Mucosa of gallbladder (tissue), 1 donor: ENCODE data around the gene FASN. TPM values are rescaled to one million over a fixed set of nuclear protein-coding genes. Genes with fewer than 3 reads are reported as not detected.

Source experiments
- DNase-seq: peaks from one replicate; pipeline ENCODE4 v3.0.0-alpha.2; 2020; ENCODE audit warnings: low spot score
- total RNA-seq: library from RNA; stranded (reverse); gene quantifications from one replicate; pipeline ENCODE4 v1.2.1, GENCODE V29; 2021
- donor health status: DM: no; HTN: no; CAD: no.

Gene FASN
- total RNA-seq, 1 donor from 2014 or later = 181 TPM

- DNase-seq = no peak
These were observed 9.0 kb downstream of the FASN start for GRCh38 chr17:82088838-82089722.

GRCh38 chr17:82087961-82088837 is 9.8 kb downstream of the FASN start:
- DNase-seq = no peak

- no peak for DNase-seq
These were observed 10.8 kb downstream of the FASN start for GRCh38 chr17:82086941-82087906.

- DNase-seq = no peak
These were observed 11.9 kb downstream of the FASN start for GRCh38 chr17:82085931-82086764.

GRCh38 chr17:82085031-82085861 is 12.8 kb downstream of the FASN start:
- no peak for DNase-seq

GRCh38 chr17:82084373-82085030 is 13.5 kb downstream of the FASN start:
- no peak for DNase-seq

- DNase-seq = no peak
These were observed 14.3 kb downstream of the FASN start for GRCh38 chr17:82083533-82084359.

GRCh38 chr17:82083009-82083408 is 15.0 kb downstream of the FASN start:
- DNase-seq = no peak

- DNase-seq = no peak
These were observed 15.6 kb downstream of the FASN start for GRCh38 chr17:82082456-82082855.

GRCh38 chr17:82081966-82082365 is 16.1 kb downstream of the FASN start:
- DNase-seq = no peak

GRCh38 chr17:82081546-82081945 is 16.5 kb downstream of the FASN start:
- no peak for DNase-seq

GRCh38 chr17:82080789-82081464 is 17.1 kb downstream of the FASN start:
- no peak for DNase-seq

GRCh38 chr17:82080048-82080788 is 17.8 kb downstream of the FASN start:
- DNase-seq = no peak

- DNase-seq = no peak
These were observed 18.9 kb downstream of the FASN start for GRCh38 chr17:82079001-82079677.

- no peak for DNase-seq
These were observed 19.6 kb downstream of the FASN start for GRCh38 chr17:82078433-82078832.

- DNase-seq = no peak
These were observed 20.2 kb downstream of the FASN start for GRCh38 chr17:82077617-82078358.
